ENCODE results near the gene SORCS3. TPM values are rescaled to one million over a fixed set of nuclear protein-coding genes. Genes with fewer than 3 reads are reported as not detected.

Gene SORCS3
- not detected for polyA plus RNA-seq (ENCODE audit: low read depth in 6 of 6)

DNA sequence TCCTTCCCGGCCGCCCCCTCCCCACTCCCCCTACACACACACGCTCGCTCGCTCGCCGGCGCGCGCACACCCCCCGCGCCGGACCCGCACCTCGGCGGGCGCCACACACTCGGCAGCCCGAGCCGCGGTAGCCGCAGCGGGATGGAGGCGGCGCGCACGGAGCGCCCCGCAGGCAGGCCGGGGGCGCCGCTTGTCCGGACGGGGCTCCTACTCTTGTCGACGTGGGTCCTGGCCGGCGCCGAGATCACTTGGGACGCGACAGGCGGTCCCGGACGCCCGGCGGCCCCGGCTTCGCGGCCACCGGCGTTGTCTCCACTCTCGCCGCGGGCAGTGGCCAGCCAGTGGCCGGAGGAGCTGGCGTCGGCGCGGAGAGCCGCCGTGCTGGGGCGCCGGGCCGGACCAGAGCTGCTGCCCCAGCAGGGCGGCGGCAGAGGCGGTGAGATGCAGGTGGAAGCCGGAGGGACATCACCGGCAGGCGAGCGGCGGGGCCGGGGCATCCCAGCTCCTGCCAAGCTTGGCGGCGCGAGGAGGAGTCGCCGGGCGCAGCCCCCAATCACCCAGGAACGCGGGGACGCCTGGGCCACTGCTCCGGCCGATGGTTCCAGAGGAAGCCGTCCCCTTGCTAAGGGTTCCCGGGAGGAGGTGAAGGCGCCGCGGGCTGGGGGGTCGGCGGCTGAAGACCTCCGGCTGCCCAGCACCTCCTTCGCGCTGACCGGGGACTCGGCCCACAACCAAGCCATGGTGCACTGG lies at the start of gene SORCS3:
Gene SORCS3 (plus strand): TSS at position 104 of the 750 bp plus-strand sequence.
- no peak for DNase-seq
- Mint-ChIP-seq H3K36me3 (peaks cover 0 to 19% of the 10 kb centered on the region in 2 donors), H3K27ac (no peak within 1 kb of the TSS), H3K27me3 (peaks cover 55 to 76% (median 60%) of the 10 kb centered on the region in 3 donors), H3K4me1 (peaks cover 0 to 8% (median 0%) of the 10 kb centered on the region in 3 donors), H3K9me3 (peaks cover 0 to 6% (median 0%) of the 10 kb centered on the region in 7 donors), H3K4me3 (no peak within 1 kb of the TSS)
- no peak for ATAC-seq (ENCODE audit: low read depth in 2 of 2)

- H3K36me3 Mint-ChIP-seq, result no peaks in the 10 kb centered on the region
Measured at GRCh38 chr10:104591441-104591840, 49.6 kb upstream of the SORCS3 start.

DNA sequence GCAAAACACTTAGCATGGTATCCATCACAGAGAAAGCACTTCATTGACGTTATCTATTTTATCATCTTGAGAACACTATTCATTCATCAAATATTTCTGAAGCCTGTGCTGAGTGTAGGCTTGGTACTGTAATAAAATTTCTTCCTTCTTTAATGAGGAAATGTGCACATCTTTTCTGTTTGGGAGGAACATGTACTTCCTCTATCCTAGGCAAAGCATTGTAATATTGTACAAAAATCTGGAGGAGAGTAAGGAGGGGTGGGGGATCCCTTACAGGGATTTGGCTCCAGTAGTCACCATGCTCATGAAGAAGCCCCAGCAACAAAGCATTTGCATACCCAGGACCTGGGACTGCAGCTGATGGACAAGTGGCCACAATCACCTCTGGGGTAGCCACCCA lies 39.9 kb upstream of the SORCS3 start:
- no peak overlapping the region for H3K4me3 Mint-ChIP-seq
- H3K9me3 Mint-ChIP-seq, result no peaks in the 10 kb centered on the region
- no peaks in the 10 kb centered on the region for H3K4me1 Mint-ChIP-seq
- no peak overlapping the region for H3K27ac Mint-ChIP-seq
- no peak for DNase-seq
- peaks cover 18 to 30% (median 18%) of the 10 kb centered on the region in 3 donors for H3K27me3 Mint-ChIP-seq
- no peak for ATAC-seq (ENCODE audit: low read depth in 2 of 2)
- H3K36me3 Mint-ChIP-seq, result no peaks in the 10 kb centered on the region

More at GRCh38 chr10:104591441-104591840, 49.6 kb upstream of the SORCS3 start:
- Mint-ChIP-seq H3K4me3 (no peak overlapping the region), H3K4me1 (no peaks in the 10 kb centered on the region), H3K27me3 (peaks cover 25 to 32% (median 29%) of the 10 kb centered on the region in 3 donors), H3K27ac (no peak overlapping the region), H3K9me3 (peaks cover 0 to 3% (median 0%) of the 10 kb centered on the region in 7 donors)
- no peak for DNase-seq
- no peak for ATAC-seq (ENCODE audit: low read depth in 2 of 2)

DNA sequence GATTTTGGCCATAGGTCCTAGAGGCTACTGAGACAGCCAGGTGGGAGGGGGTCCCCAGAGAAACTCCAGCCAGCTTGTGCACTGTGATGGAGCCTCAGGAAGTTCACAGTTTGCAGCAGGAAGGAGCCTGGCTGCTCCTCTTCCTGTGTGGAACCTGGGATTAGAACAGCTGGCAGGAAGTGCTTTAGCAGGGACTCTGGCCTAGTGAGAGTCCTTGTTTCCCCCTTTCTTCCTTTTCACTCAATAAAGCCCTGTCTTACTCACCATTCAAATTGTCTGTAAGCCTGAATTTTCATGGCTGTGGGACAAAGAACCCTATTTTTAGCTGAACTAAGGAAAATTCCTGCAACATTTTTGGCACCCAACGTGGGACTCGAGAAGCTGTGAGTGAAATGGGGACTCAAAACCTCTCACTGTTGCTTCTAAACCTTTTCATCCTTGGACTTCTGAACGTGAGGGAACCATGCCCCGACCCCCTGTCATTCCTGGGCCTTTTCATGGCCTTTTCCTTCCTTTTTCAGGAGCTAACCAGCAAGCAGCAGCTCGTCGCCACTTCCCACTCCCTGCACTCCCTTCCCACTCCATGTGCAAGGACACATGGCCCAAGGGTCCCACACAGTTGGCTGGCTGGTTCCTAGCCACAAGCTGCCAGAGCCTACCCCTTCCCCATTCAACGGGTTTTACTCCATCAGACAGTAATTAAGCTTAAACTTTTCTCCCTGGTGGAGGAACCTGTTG lies 32.8 kb upstream of the SORCS3 start:
- Mint-ChIP-seq H3K9me3 (peaks cover 2 to 38% (median 8%) of the 10 kb centered on the region in 7 donors), H3K27ac (no peak overlapping the region)
- ATAC-seq (ENCODE audit: low read depth in 2 of 2), result no peak

DNA sequence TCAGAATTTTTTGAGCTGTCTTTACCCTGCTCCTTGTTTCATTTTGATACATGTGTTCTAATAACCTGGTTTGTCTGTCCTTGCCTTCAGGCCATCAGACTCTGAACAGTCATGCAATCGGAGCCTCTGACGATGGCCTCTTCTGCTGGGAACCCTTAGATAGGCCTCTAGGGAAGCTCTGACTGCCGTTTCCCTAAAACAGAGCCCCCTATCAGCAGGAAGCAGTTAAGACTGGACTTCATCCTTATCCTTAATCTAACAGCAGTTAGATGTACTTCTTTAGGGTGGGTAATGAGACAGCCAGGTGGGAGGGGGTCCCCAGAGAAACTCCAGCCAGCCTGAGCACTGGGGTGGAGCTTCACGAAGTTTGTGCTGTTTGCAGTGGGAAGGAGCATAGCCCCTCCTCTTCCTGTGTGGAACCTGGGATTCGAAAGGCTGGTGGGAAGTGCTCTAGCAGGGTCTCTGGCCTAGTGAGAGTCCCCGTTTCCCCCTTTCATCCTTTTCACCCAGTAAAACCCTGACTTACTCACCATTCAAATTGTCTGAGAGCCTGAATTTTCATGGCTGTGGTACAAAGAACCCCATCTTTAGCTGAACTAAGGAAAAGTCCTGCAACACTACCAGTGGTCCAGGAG lies 28.4 kb upstream of the SORCS3 start:
- Mint-ChIP-seq H3K9me3 (peaks cover 0 to 39% (median 7%) of the 10 kb centered on the region in 7 donors), H3K27ac (no peak overlapping the region), H3K27me3 (peaks cover 6 to 12% (median 9%) of the 10 kb centered on the region in 3 donors), H3K4me1 (no peaks in the 10 kb centered on the region), H3K36me3 (peaks cover 3 to 10% of the 10 kb centered on the region in 2 donors), H3K4me3 (no peak overlapping the region)
- no peak for ATAC-seq (ENCODE audit: low read depth in 2 of 2)
- DNase-seq, result no peak

More for the DNA sequence above, 32.8 kb upstream of the SORCS3 start:
- Mint-ChIP-seq H3K27me3 (peaks cover 4 to 9% (median 5%) of the 10 kb centered on the region in 3 donors), H3K36me3 (peaks cover 0 to 10% of the 10 kb centered on the region in 2 donors), H3K4me1 (no peaks in the 10 kb centered on the region), H3K4me3 (no peak overlapping the region)
- DNase-seq, result no peak

DNA sequence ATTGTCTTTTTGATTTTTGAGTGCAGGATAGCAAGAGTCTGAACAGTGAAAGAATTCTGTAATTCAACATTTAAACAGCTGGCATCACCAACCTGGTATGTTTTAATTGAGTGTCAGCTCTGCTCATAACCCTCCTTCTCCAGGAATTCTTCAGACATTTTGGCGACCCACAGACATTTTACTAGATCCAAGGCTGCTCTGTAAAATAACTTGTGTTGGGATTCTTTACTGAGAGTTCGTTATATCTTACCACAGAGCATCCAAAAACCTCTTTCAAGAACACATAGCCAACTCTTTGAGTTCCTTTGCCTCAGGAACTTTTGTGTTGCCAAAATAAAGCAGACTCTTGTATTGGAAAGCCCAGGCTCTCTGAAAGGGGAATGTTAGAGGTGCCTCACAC lies 27.7 kb upstream of the SORCS3 start:
- no peak overlapping the region for H3K4me3 Mint-ChIP-seq
- ATAC-seq (ENCODE audit: low read depth in 2 of 2) (no peak), DNase-seq (no peak)
- peaks cover 0 to 35% (median 7%) of the 10 kb centered on the region in 7 donors for H3K9me3 Mint-ChIP-seq
- H3K27me3 Mint-ChIP-seq, result peaks cover 9 to 18% (median 10%) of the 10 kb centered on the region in 3 donors
- peaks cover 7 to 9% of the 10 kb centered on the region in 2 donors for H3K36me3 Mint-ChIP-seq
- no peaks in the 10 kb centered on the region for H3K4me1 Mint-ChIP-seq
- H3K27ac Mint-ChIP-seq, result no peak overlapping the region

- Mint-ChIP-seq H3K4me1 (no peaks in the 10 kb centered on the region), H3K27ac (no peak overlapping the region), H3K36me3 (peaks cover 0 to 7% of the 10 kb centered on the region in 2 donors), H3K4me3 (no peak overlapping the region), H3K27me3 (peaks cover 10 to 24% (median 10%) of the 10 kb centered on the region in 3 donors), H3K9me3 (peaks cover 0 to 26% (median 3%) of the 10 kb centered on the region in 7 donors)
- no peak for ATAC-seq (ENCODE audit: low read depth in 2 of 2)
- no peak for DNase-seq
Measured at GRCh38 chr10:104614245-104614831, 26.8 kb upstream of the SORCS3 start.

GRCh38 chr10:104615136-104615535 lies 26.0 kb upstream of the SORCS3 start:
- no peak overlapping the region for H3K4me3 Mint-ChIP-seq
- no peak for DNase-seq
- no peaks in the 10 kb centered on the region for H3K4me1 Mint-ChIP-seq
- peaks cover 17 to 32% (median 18%) of the 10 kb centered on the region in 3 donors for H3K27me3 Mint-ChIP-seq
- peaks cover 0 to 7% of the 10 kb centered on the region in 2 donors for H3K36me3 Mint-ChIP-seq
- peaks cover 0 to 19% (median 2%) of the 10 kb centered on the region in 7 donors for H3K9me3 Mint-ChIP-seq
- no peak for ATAC-seq (ENCODE audit: low read depth in 2 of 2)
- H3K27ac Mint-ChIP-seq, result no peak overlapping the region

DNA sequence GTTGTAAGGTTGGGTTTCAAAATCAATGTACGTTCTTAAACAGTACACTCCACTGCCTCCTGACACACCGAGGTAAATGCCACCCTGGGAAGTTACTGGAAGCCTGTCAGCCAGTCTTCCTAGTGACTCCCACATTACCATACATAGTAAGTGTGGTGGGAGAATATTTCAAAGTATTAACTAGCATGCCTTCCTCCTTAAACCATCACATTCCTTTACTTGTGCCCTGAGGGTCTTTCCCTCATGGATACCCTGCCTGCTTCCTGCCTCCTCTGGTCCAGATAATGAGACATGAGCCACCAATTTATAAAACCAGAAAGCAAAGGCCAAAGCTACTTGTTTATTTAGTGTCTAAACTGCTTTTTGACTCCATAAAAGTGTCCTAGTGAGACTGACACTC lies 23.3 kb upstream of the SORCS3 start:
- Mint-ChIP-seq H3K27me3 (peaks cover 29 to 41% (median 30%) of the 10 kb centered on the region in 3 donors), H3K36me3 (peaks cover 0 to 7% of the 10 kb centered on the region in 2 donors), H3K4me1 (no peaks in the 10 kb centered on the region), H3K4me3 (no peak overlapping the region), H3K27ac (no peak overlapping the region), H3K9me3 (peaks cover 0 to 7% (median 0%) of the 10 kb centered on the region in 7 donors)
- DNase-seq, result no peak
- no peak for ATAC-seq (ENCODE audit: low read depth in 2 of 2)

- Mint-ChIP-seq H3K4me3 (no peak overlapping the region), H3K9me3 (peaks cover 0 to 34% (median 2%) of the 10 kb centered on the region in 7 donors), H3K27me3 (peaks cover 31 to 40% (median 32%) of the 10 kb centered on the region in 3 donors), H3K27ac (no peak overlapping the region), H3K36me3 (peaks cover 0 to 7% of the 10 kb centered on the region in 2 donors), H3K4me1 (no peaks in the 10 kb centered on the region)
- DNase-seq (no peak), ATAC-seq (ENCODE audit: low read depth in 2 of 2) (no peak)
Measured at GRCh38 chr10:104622175-104622574, 18.9 kb upstream of the SORCS3 start.

- Mint-ChIP-seq H3K4me3 (no peak overlapping the region), H3K27ac (no peak overlapping the region), H3K4me1 (no peaks in the 10 kb centered on the region), H3K27me3 (peaks cover 29 to 37% (median 32%) of the 10 kb centered on the region in 3 donors), H3K36me3 (peaks cover 0 to 4% of the 10 kb centered on the region in 2 donors), H3K9me3 (peaks cover 0 to 29% (median 2%) of the 10 kb centered on the region in 7 donors)
- DNase-seq (no peak), ATAC-seq (ENCODE audit: low read depth in 2 of 2) (no peak)
Measured at GRCh38 chr10:104622598-104623209, 18.4 kb upstream of the SORCS3 start.

GRCh38 chr10:104630731-104631130 lies 10.4 kb upstream of the SORCS3 start:
- Mint-ChIP-seq H3K4me3 (no peak overlapping the region), H3K4me1 (no peaks in the 10 kb centered on the region), H3K36me3 (peaks cover 0 to 3% of the 10 kb centered on the region in 2 donors), H3K27ac (no peak overlapping the region), H3K9me3 (peaks cover 0 to 11% (median 3%) of the 10 kb centered on the region in 7 donors), H3K27me3 (peaks cover 19 to 35% (median 34%) of the 10 kb centered on the region in 3 donors)
- ATAC-seq (ENCODE audit: low read depth in 2 of 2) (no peak), DNase-seq (no peak)
